ENCODE measurements around the gene PTHLH. TPM values are rescaled to one million over a fixed set of nuclear protein-coding genes. Genes with fewer than 3 reads are reported as not detected.

Gene PTHLH
- total RNA-seq, 5 donors from 2014 or later (not counting 1 experiment from before 2014, with no cell fraction given) = not detected

DNA sequence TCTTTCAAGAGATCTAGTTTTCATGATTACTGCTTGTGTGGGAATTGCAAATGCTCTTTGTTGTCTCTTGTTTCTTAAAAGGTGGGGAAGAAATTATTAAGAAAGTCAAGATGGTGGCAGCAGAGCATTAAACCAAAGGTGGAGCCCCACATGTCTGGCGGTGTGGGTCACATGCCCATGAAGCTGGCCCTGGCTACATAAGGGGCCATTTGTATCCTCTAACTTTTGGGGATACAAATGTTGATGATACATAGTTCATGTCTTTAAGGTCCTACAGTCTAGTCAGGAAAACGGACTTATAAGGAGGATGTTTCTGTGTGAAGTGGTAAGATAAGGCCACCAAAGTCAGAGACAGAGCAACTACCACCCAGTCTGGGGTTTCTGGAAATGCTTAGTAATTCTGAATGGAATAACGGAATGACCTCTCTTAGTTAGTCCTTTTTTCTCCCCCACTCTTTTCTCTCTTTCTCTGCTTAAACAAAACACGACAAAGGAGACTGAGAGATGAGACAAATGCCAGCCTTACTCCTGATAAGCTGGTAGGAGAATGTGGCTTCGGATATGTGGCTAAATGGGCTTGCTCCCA, 39.9 kb upstream of the PTHLH start:
- Histone ChIP-seq H3K4me1 (ENCODE audit: control insufficient read depth in 1 of 2, extremely low read depth in 1 of 2, insufficient read depth in 2 of 2, low read length in 2 of 2) (no peaks in the 10 kb centered on the region), H3K36me3 (ENCODE audit: control insufficient read depth in 2 of 2, extremely low read depth in 1 of 2, insufficient read depth in 1 of 2, low read length in 1 of 2) (no peaks in the 10 kb centered on the region), H3K4me3 (ENCODE audit: control insufficient read depth in 1 of 2, extremely low read depth in 1 of 2, low read length in 1 of 2) (no peak overlapping the region), H3K27me3 (replicated peaks in 1 of 2; ENCODE audit: control insufficient read depth in 2 of 2, extremely low read depth in 1 of 2, insufficient read depth in 2 of 2, low read length in 1 of 2) (no peaks in the 10 kb centered on the region), H3K9me3 (no peaks in the 10 kb centered on the region), H3K27ac (ENCODE audit: low read length) (no peak overlapping the region)
- DNase-seq (no peak), ATAC-seq (replicated peaks in 1 of 4) (no peak)
- H3K9me3 Mint-ChIP-seq = no peaks in the 10 kb centered on the region
- H3K27ac Mint-ChIP-seq = no peak overlapping the region
- no peaks in the 10 kb centered on the region for H3K36me3 Mint-ChIP-seq
- peaks cover 0 to 2% of the 10 kb centered on the region in 2 donors for H3K27me3 Mint-ChIP-seq
- ChIA-PET POLR2A (no interaction called here), CTCF (no interaction called here)
- H3K4me1 Mint-ChIP-seq = no peaks in the 10 kb centered on the region
- H3K4me3 Mint-ChIP-seq = no peak overlapping the region
- WGBS (ENCODE audit: insufficient coverage) = 64% methylated on average over 2 of the region's 5 CpGs

DNA sequence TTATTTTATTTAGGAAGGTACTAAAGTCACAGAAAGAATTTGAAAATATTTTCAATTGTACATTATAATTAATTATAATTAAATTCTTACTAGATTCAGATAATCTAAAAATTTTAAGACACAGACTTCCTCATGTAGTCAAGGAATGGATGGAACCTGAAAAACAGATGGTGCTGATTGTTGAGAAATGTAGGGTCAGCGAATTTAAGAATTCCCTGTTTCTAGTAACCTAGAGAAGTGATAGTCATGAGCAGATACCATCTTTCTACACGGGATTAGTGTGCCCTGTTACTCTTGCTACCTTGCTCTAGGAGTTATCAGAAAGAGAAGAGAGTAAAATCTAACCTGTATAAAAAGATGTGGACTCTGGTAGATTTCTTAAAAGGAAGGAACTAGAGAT, 37.5 kb upstream of the PTHLH start:
- no peak overlapping the region for H3K27ac ChIP-seq (ENCODE audit: low read length)
- ChIA-PET POLR2A (no interaction called here), CTCF (no interaction called here)
- ATAC-seq (replicated peaks in 1 of 4) (no peak), DNase-seq (no peak)
- no peaks in the 10 kb centered on the region for H3K27me3 ChIP-seq (replicated peaks in 1 of 2; ENCODE audit: control insufficient read depth in 2 of 2, extremely low read depth in 1 of 2, insufficient read depth in 2 of 2, low read length in 1 of 2)
- no peaks in the 10 kb centered on the region for H3K9me3 Mint-ChIP-seq
- no peaks in the 10 kb centered on the region for H3K36me3 ChIP-seq (ENCODE audit: control insufficient read depth in 2 of 2, extremely low read depth in 1 of 2, insufficient read depth in 1 of 2, low read length in 1 of 2)
- H3K36me3 Mint-ChIP-seq = no peaks in the 10 kb centered on the region
- H3K4me3 ChIP-seq (ENCODE audit: control insufficient read depth in 1 of 2, extremely low read depth in 1 of 2, low read length in 1 of 2) = no peak overlapping the region
- no peaks in the 10 kb centered on the region for H3K4me1 ChIP-seq (ENCODE audit: control insufficient read depth in 1 of 2, extremely low read depth in 1 of 2, insufficient read depth in 2 of 2, low read length in 2 of 2)
- H3K27me3 Mint-ChIP-seq = peaks cover 0 to 5% of the 10 kb centered on the region in 2 donors
- no peak overlapping the region for H3K27ac Mint-ChIP-seq
- H3K4me1 Mint-ChIP-seq = no peaks in the 10 kb centered on the region
- H3K9me3 ChIP-seq = no peaks in the 10 kb centered on the region
- WGBS (ENCODE audit: insufficient coverage) = no CpG with 5 or more reads among the region's 2 CpGs
- no peak overlapping the region for H3K4me3 Mint-ChIP-seq

DNA sequence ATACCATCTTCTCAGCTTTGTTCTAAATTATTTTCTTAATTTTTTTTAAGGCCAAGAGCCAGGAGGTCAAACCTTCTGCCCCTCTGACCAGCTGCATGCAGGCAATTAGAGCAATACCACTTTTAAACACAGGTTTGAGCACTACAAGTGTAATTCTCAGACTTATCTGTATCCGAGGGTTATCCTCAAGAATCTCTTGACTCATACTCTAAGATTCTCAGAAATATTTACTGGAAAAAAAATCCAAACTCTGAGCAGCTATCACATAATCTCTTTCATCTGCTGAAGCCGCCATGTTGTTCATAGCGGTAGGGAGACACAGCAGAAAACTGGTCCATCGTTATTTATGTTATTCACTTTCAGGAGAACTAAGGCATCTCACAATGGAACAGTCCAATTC, 27.4 kb upstream of the PTHLH start:
- Mint-ChIP-seq H3K27me3 (peaks cover 0 to 13% of the 10 kb centered on the region in 2 donors), H3K27ac (no peak overlapping the region)
- CTCF ChIA-PET = no interaction called here

DNA sequence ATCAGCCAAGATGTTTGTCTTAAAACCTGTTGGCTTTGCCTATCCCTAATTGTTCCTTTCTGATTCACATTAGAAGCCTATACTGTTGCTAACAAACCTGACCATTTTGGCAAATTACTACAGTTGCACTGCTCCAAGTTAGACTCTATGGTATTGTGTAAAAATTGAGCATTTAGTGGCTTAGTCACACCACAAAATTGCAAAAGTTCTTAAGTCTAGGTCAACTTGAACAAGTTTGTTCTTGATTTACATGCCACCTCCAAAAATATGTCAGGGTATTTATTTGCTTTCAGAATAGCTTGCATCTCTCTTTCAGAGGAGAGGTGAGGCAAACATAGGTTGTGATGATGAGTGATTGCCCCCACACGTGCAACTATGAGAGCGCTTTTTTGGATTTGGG, 27.0 kb upstream of the PTHLH start:
- no peaks in the 10 kb centered on the region for H3K9me3 ChIP-seq
- ChIA-PET CTCF (no interaction called here), POLR2A (no interaction called here)
- peaks cover 0 to 3% (median 0%) of the 10 kb centered on the region in 3 donors for H3K9me3 Mint-ChIP-seq
- no CpG with 5 or more reads among the region's 2 CpGs for WGBS (ENCODE audit: insufficient coverage)
- H3K27me3 Mint-ChIP-seq = peaks cover 0 to 13% of the 10 kb centered on the region in 2 donors
- H3K27ac Mint-ChIP-seq = no peak overlapping the region
- DNase-seq (no peak), ATAC-seq (replicated peaks in 1 of 4) (no peak)
- no peaks in the 10 kb centered on the region for H3K4me1 ChIP-seq (ENCODE audit: control insufficient read depth in 1 of 2, extremely low read depth in 1 of 2, insufficient read depth in 2 of 2, low read length in 2 of 2)
- no peaks in the 10 kb centered on the region for H3K27me3 ChIP-seq (replicated peaks in 1 of 2; ENCODE audit: control insufficient read depth in 2 of 2, extremely low read depth in 1 of 2, insufficient read depth in 2 of 2, low read length in 1 of 2)
- no peaks in the 10 kb centered on the region for H3K36me3 ChIP-seq (ENCODE audit: control insufficient read depth in 2 of 2, extremely low read depth in 1 of 2, insufficient read depth in 1 of 2, low read length in 1 of 2)
- no peaks in the 10 kb centered on the region for H3K36me3 Mint-ChIP-seq
- no peak overlapping the region for H3K27ac ChIP-seq (ENCODE audit: low read length)
- H3K4me3 ChIP-seq (ENCODE audit: control insufficient read depth in 1 of 2, extremely low read depth in 1 of 2, low read length in 1 of 2) = no peak overlapping the region
- H3K4me3 Mint-ChIP-seq = no peak overlapping the region
- H3K4me1 Mint-ChIP-seq = no peaks in the 10 kb centered on the region

More for the DNA sequence above, 27.4 kb upstream of the PTHLH start:
- no peaks in the 10 kb centered on the region for H3K36me3 Mint-ChIP-seq
- H3K4me1 Mint-ChIP-seq = no peaks in the 10 kb centered on the region
- WGBS (ENCODE audit: insufficient coverage) = 80% methylated on average over 2 of the region's 4 CpGs
- POLR2A ChIA-PET = no interaction called here
- Histone ChIP-seq H3K27me3 (replicated peaks in 1 of 2; ENCODE audit: control insufficient read depth in 2 of 2, extremely low read depth in 1 of 2, insufficient read depth in 2 of 2, low read length in 1 of 2) (no peaks in the 10 kb centered on the region), H3K4me3 (ENCODE audit: control insufficient read depth in 1 of 2, extremely low read depth in 1 of 2, low read length in 1 of 2) (no peak overlapping the region), H3K9me3 (no peaks in the 10 kb centered on the region), H3K27ac (ENCODE audit: low read length) (no peak overlapping the region), H3K36me3 (ENCODE audit: control insufficient read depth in 2 of 2, extremely low read depth in 1 of 2, insufficient read depth in 1 of 2, low read length in 1 of 2) (no peaks in the 10 kb centered on the region), H3K4me1 (ENCODE audit: control insufficient read depth in 1 of 2, extremely low read depth in 1 of 2, insufficient read depth in 2 of 2, low read length in 2 of 2) (no peaks in the 10 kb centered on the region)
- peaks cover 0 to 3% (median 0%) of the 10 kb centered on the region in 3 donors for H3K9me3 Mint-ChIP-seq
- ATAC-seq (replicated peaks in 1 of 4) = no peak
- H3K4me3 Mint-ChIP-seq = no peak overlapping the region
- DNase-seq = no peak

DNA sequence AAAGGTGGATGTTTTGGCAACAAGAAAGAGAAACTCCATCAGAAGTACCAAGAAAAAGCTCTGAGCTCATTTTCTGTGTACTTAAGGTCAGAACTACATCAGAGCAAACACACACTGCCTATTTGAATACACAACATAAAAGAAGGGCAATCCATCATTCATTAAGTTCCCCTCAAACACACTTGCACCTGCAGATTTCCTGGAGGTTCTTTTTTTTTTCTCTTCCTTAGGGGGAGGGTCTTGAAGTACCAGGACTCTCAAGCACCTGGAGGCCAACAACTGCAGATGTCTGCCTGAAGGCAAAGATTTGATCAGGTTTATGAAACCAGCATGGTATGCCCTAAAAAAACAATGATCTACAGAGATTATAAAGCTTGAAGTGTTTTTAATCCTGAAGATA, 26.1 kb upstream of the PTHLH start:
- no peak for ATAC-seq (replicated peaks in 1 of 4)
- Mint-ChIP-seq H3K4me3 (no peak overlapping the region), H3K27me3 (peaks cover 0 to 13% of the 10 kb centered on the region in 2 donors), H3K9me3 (peaks cover 0 to 3% (median 0%) of the 10 kb centered on the region in 3 donors), H3K4me1 (no peaks in the 10 kb centered on the region), H3K27ac (no peak overlapping the region), H3K36me3 (no peaks in the 10 kb centered on the region)
- CTCF ChIA-PET = no interaction called here
- Histone ChIP-seq H3K4me3 (ENCODE audit: control insufficient read depth in 1 of 2, extremely low read depth in 1 of 2, low read length in 1 of 2) (no peak overlapping the region), H3K9me3 (no peaks in the 10 kb centered on the region), H3K27ac (ENCODE audit: low read length) (no peak overlapping the region), H3K27me3 (replicated peaks in 1 of 2; ENCODE audit: control insufficient read depth in 2 of 2, extremely low read depth in 1 of 2, insufficient read depth in 2 of 2, low read length in 1 of 2) (no peaks in the 10 kb centered on the region), H3K4me1 (ENCODE audit: control insufficient read depth in 1 of 2, extremely low read depth in 1 of 2, insufficient read depth in 2 of 2, low read length in 2 of 2) (no peaks in the 10 kb centered on the region), H3K36me3 (ENCODE audit: control insufficient read depth in 2 of 2, extremely low read depth in 1 of 2, insufficient read depth in 1 of 2, low read length in 1 of 2) (no peaks in the 10 kb centered on the region)
- POLR2A ChIA-PET = no interaction called here
- DNase-seq = no peak

DNA sequence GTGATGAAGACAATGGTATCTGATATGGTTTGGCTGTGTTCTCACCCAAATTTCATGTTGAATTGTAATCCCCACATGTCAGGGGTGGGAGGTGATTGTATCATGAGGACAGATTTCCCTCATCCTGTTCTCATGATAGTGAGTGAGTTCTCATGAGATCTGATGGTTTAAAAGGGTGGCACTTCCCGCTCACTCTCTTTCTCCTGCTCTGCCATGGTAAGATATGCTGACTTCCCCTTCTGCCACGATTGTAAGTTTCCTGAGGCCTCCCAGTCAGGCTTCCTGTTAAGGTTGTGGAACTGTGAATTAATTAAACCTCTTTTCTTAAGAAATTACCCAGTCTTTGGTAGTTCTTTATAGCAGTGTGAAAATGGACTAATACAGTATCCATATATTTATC, 25.6 kb upstream of the PTHLH start:
- Histone ChIP-seq H3K4me1 (ENCODE audit: control insufficient read depth in 1 of 2, extremely low read depth in 1 of 2, insufficient read depth in 2 of 2, low read length in 2 of 2) (no peaks in the 10 kb centered on the region), H3K9me3 (no peaks in the 10 kb centered on the region), H3K27ac (ENCODE audit: low read length) (no peak overlapping the region), H3K36me3 (ENCODE audit: control insufficient read depth in 2 of 2, extremely low read depth in 1 of 2, insufficient read depth in 1 of 2, low read length in 1 of 2) (no peaks in the 10 kb centered on the region), H3K27me3 (replicated peaks in 1 of 2; ENCODE audit: control insufficient read depth in 2 of 2, extremely low read depth in 1 of 2, insufficient read depth in 2 of 2, low read length in 1 of 2) (no peaks in the 10 kb centered on the region), H3K4me3 (ENCODE audit: control insufficient read depth in 1 of 2, extremely low read depth in 1 of 2, low read length in 1 of 2) (no peak overlapping the region)
- no peaks in the 10 kb centered on the region for H3K36me3 Mint-ChIP-seq
- ChIA-PET POLR2A (no interaction called here), CTCF (no interaction called here)
- peaks cover 0 to 3% (median 0%) of the 10 kb centered on the region in 3 donors for H3K9me3 Mint-ChIP-seq
- WGBS (ENCODE audit: insufficient coverage) = no CpG with 5 or more reads among the region's 2 CpGs
- no peak overlapping the region for H3K4me3 Mint-ChIP-seq
- DNase-seq = no peak
- ATAC-seq (replicated peaks in 1 of 4) = no peak
- H3K4me1 Mint-ChIP-seq = no peaks in the 10 kb centered on the region
- H3K27ac Mint-ChIP-seq = no peak overlapping the region
- peaks cover 0 to 13% of the 10 kb centered on the region in 2 donors for H3K27me3 Mint-ChIP-seq

DNA sequence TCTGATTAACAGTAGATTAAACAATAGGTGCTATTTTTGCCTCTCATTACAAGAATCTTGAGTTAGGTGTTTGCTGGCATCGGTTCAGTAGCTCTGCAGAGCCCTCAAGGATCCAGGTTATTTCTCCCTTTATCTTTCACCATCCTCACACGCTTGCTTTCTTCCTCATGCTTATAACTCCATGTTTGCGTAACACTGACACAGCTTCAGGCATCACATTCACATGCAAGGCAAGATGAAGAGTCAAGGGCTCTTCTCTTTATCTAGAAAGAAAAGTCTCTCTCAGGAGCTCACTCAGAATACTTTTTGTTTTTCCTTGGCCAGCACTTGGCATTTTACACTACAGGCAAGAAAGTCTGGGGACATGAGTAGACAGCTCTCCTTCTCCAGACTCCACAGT, 24.2 kb upstream of the PTHLH start:
- H3K27me3 Mint-ChIP-seq = peaks cover 0 to 9% of the 10 kb centered on the region in 2 donors
- no peaks in the 10 kb centered on the region for H3K36me3 ChIP-seq (ENCODE audit: control insufficient read depth in 2 of 2, extremely low read depth in 1 of 2, insufficient read depth in 1 of 2, low read length in 1 of 2)
- H3K4me1 Mint-ChIP-seq = no peaks in the 10 kb centered on the region
- H3K9me3 ChIP-seq = no peaks in the 10 kb centered on the region
- ChIA-PET POLR2A (no interaction called here), CTCF (no interaction called here)
- no peak overlapping the region for H3K27ac Mint-ChIP-seq
- no peaks in the 10 kb centered on the region for H3K36me3 Mint-ChIP-seq
- no peak for DNase-seq
- 83% methylated on average over 1 of the region's 3 CpGs for WGBS (ENCODE audit: insufficient coverage)
- H3K4me3 ChIP-seq (ENCODE audit: control insufficient read depth in 1 of 2, extremely low read depth in 1 of 2, low read length in 1 of 2) = no peak overlapping the region
- no peaks in the 10 kb centered on the region for H3K4me1 ChIP-seq (ENCODE audit: control insufficient read depth in 1 of 2, extremely low read depth in 1 of 2, insufficient read depth in 2 of 2, low read length in 2 of 2)
- ATAC-seq (replicated peaks in 1 of 4) = no peak
- H3K9me3 Mint-ChIP-seq = no peaks in the 10 kb centered on the region
- H3K27me3 ChIP-seq (replicated peaks in 1 of 2; ENCODE audit: control insufficient read depth in 2 of 2, extremely low read depth in 1 of 2, insufficient read depth in 2 of 2, low read length in 1 of 2) = no peaks in the 10 kb centered on the region
- H3K27ac ChIP-seq (ENCODE audit: low read length) = no peak overlapping the region
- H3K4me3 Mint-ChIP-seq = no peak overlapping the region

All from T-cell (primary cell).